ENCODE results near the gene NAV1. TPM values are rescaled to one million over a fixed set of nuclear protein-coding genes. Genes with fewer than 3 reads are reported as not detected.

The NAV1 gene
- total RNA-seq, 1 donor from 2014 or later: 26.4 TPM

DNA sequence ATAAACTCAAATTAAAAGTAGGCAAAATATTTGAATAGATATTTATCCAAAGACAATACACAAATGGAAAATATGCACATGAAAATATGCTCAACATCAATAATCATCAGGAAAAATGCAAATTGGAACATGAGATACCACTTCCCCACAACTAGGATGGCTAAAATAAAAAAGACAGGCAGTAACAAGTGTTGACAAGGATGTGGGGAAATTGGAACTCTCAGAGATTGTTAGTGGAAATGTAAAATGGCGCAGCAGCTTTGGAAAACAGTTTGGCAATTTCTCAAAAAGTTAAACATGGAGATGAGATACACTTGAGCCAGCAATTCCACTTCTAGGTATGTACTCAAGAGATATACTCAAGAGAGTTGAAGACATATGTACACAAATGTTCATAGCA lies 48.8 kb downstream of the NAV1 start:
- ATAC-seq: no peak

Other genes with a start within 250 kb of the NAV1 start
- 3.9 TPM for gene TNNT2, start 161.4 kb upstream of the NAV1 start, total RNA-seq
- 328 TPM for gene LAD1, start 139.8 kb upstream of the NAV1 start, total RNA-seq
- not detected for gene TNNI1, start 117.4 kb upstream of the NAV1 start, total RNA-seq
- gene PHLDA3, start 69.9 kb upstream of the NAV1 start, total RNA-seq: 78.6 TPM
- 115 TPM for gene CSRP1, start 32.0 kb upstream of the NAV1 start, total RNA-seq